Measurements from ENCODE around the gene RNU1-4. TPM values are rescaled to one million over a fixed set of nuclear protein-coding genes. Genes with fewer than 3 reads are reported as not detected.
"Not testable (repeated sequence)": the region's sequence is repeated elsewhere in the genome, so short reads cannot be mapped to it uniquely, and the experiment has no call there.

The RNU1-4 gene
- under 1 TPM; under 0.01 TPM for total RNA-seq

- TF ChIP-seq CTCF (IDR thresholded peaks at IDR 0.05; ENCODE audit: low read depth): not testable (repeated sequence)
These were observed at the start of gene RNU1-4 for GRCh38 chr1:16740047-16740964. RNU1-4 (plus strand) TSS chr1:16740516.

GRCh38 chr1:16716691-16717335, 23.5 kb upstream of the RNU1-4 start:
- TF ChIP-seq CTCF (IDR thresholded peaks at IDR 0.05; ENCODE audit: low read depth): no peak

GRCh38 chr1:16717336-16718098, 22.8 kb upstream of the RNU1-4 start:
- no peak for TF ChIP-seq CTCF (IDR thresholded peaks at IDR 0.05; ENCODE audit: low read depth)

- no peak for TF ChIP-seq CTCF (IDR thresholded peaks at IDR 0.05; ENCODE audit: low read depth)
These were observed 21.3 kb upstream of the RNU1-4 start for GRCh38 chr1:16718908-16719533.

GRCh38 chr1:16719571-16720350, 20.6 kb upstream of the RNU1-4 start:
- no peak for TF ChIP-seq CTCF (IDR thresholded peaks at IDR 0.05; ENCODE audit: low read depth)

GRCh38 chr1:16720351-16721223, 19.7 kb upstream of the RNU1-4 start:
- TF ChIP-seq CTCF (IDR thresholded peaks at IDR 0.05; ENCODE audit: low read depth): no peak

Data from subcutaneous adipose tissue (tissue), 4 donors.